HL-60 (cell line): ENCODE data around the gene COL11A1.

Source experiments
- DNase-seq, 2 experiments: peaks; one replicate each; pipeline ENCODE4 v3.0.0-alpha.2; 2010 to 2020; ENCODE audit warnings: low read depth in 1 of 2, low spot score in 1 of 2
- H3K27ac ChIP-seq: fragments of 250-450 bp; sonication (Bioruptor Pico); replicated peaks from 2 replicates; pipeline ENCODE4 v1.5.1; 2020; ENCODE audit warnings: mild to moderate bottlenecking, moderate library complexity
- H3K27me3 ChIP-seq: fragments of 250-450 bp; sonication (Bioruptor Pico); 2 replicates; pipeline ENCODE4 v1.5.1; 2021; ENCODE audit warnings: mild to moderate bottlenecking, moderate library complexity; ENCODE audit not compliant: insufficient read depth, poor library complexity, severe bottlenecking
- H3K4me3 ChIP-seq: replicated peaks from 2 replicates; pipeline ENCODE4 v1.5.1; 2011; ENCODE audit warnings: mild to moderate bottlenecking, control low read depth, low read length; ENCODE audit not compliant: insufficient read depth
- CTCF ChIP-seq: IDR thresholded peaks from one replicate; pipeline ENCODE4 v1.5.1; 2011; ENCODE audit warnings: low read length, control low read depth, inconsistent platforms; ENCODE audit not compliant: insufficient read depth
- GABPA ChIP-seq: IDR thresholded peaks from 2 replicates; pipeline ENCODE4 v1.6.1; 2012; ENCODE audit warnings: low read depth
- POLR2AphosphoS5 ChIP-seq: IDR thresholded peaks from 2 replicates; pipeline ENCODE4 v1.6.1; 2012; ENCODE audit warnings: low read depth
- REST ChIP-seq: IDR thresholded peaks from 2 replicates; pipeline ENCODE4 v1.6.1; 2012; ENCODE audit warnings: low read depth; ENCODE audit not compliant: insufficient replicate concordance
- SPI1 ChIP-seq: IDR thresholded peaks from 2 replicates; pipeline ENCODE4 v1.6.1; 2012; ENCODE audit warnings: low read depth, mild to moderate bottlenecking, borderline replicate concordance

Gene COL11A1

GRCh38 chr1:103112546-103112945 is 4.2 kb upstream of the COL11A1 start:
- TF ChIP-seq CTCF (no peak), GABPA (no peak), REST (no peak), POLR2AphosphoS5 (no peak), SPI1 (no peak)
- no peak for DNase-seq

GRCh38 chr1:103111926-103112325 is 3.6 kb upstream of the COL11A1 start:
- Histone ChIP-seq H3K4me3 (no peak overlapping the region), H3K27me3 (peaks cover 8% of the 10 kb centered on the region), H3K27ac (no peak overlapping the region)
- TF ChIP-seq GABPA (no peak), SPI1 (no peak), POLR2AphosphoS5 (no peak)
- no peak for DNase-seq

More at GRCh38 chr1:103112546-103112945, 4.2 kb upstream of the COL11A1 start:
- no peak overlapping the region for H3K27ac ChIP-seq
- peaks cover 5% of the 10 kb centered on the region for H3K27me3 ChIP-seq
- H3K4me3 ChIP-seq = no peak overlapping the region

GRCh38 chr1:103110701-103111100 is 2.4 kb upstream of the COL11A1 start:
- H3K4me3 ChIP-seq = no peak overlapping the region
- H3K27me3 ChIP-seq = peaks cover 8% of the 10 kb centered on the region
- DNase-seq = no peak
- no peak for TF ChIP-seq GABPA
- TF ChIP-seq CTCF = no peak
- no peak for TF ChIP-seq REST
- no peak for TF ChIP-seq POLR2AphosphoS5
- TF ChIP-seq SPI1 = no peak
- no peak overlapping the region for H3K27ac ChIP-seq

- Histone ChIP-seq H3K27ac (no peak overlapping the region), H3K27me3 (peaks cover 8% of the 10 kb centered on the region), H3K4me3 (no peak overlapping the region)
- DNase-seq = no peak
- TF ChIP-seq CTCF (no peak), POLR2AphosphoS5 (no peak)
Measured at GRCh38 chr1:103109311-103109920, 1.1 kb upstream of the COL11A1 start.
